ENCODE measurements around the gene PCDHGA10.
"Not testable (repeated sequence)": the region's sequence is repeated elsewhere in the genome, so short reads cannot be mapped to it uniquely, and the experiment has no call there.

- not testable (repeated sequence) for TF ChIP-seq POLR2A, CTCF (IDR thresholded peaks at IDR 0.05)
Measured at GRCh38 chr5:141375444-141376155, 37.2 kb upstream of the PCDHGA10 start.

Data from testis (tissue), 2 donors.